H1 (cell line): ENCODE data around the gene IL17REL. TPM values are rescaled to one million over a fixed set of nuclear protein-coding genes. Genes with fewer than 3 reads are reported as not detected.

ENCODE experiments used
- CTCF ChIA-PET: fragments of 300-600 bp; sonication (Branson Sonifier 250); formaldehyde crosslinking; loops from one replicate; lab custom pipeline; 2021; ENCODE audit not compliant: partially characterized antibody; lab: Charles Lee
- POLR2A ChIA-PET: fragments of 300-600 bp; sonication (Branson Sonifier 250); formaldehyde crosslinking; loops from one replicate; lab custom pipeline; 2021; ENCODE audit warnings: inconsistent platforms; ENCODE audit not compliant: partially characterized antibody; lab: Charles Lee
- DNase-seq, 2 experiments: peaks; one replicate each; pipeline versions ENCODE4 v3.0.0 to v3.0.0-alpha.2; 2010 to 2022; ENCODE audit warnings: low spot score in 2 of 2, low read depth in 1 of 2, mixed read lengths in 1 of 2
- FAIRE-seq: peaks from 2 replicates; lab custom pipeline; 2011; peaks lifted over from hg19 to GRCh38; lab: Jason Lieb, UNC
- H2AFZ ChIP-seq: 2 replicates; pipeline ENCODE4 v1.8.1; 2012; ENCODE audit warnings: low read length, inconsistent platforms
- H2AK5ac ChIP-seq: 2 replicates; pipeline ENCODE4 v1.6.1; 2013; ENCODE audit warnings: low read depth, low read length
- H2BK120ac ChIP-seq: replicated peaks from 2 replicates; pipeline ENCODE3; 2013; ENCODE audit warnings: low read depth, low read length, inconsistent platforms
- H2BK12ac ChIP-seq: 2 replicates; pipeline ENCODE4 v1.6.1; 2013; ENCODE audit warnings: low read depth, low read length
- H2BK15ac ChIP-seq: 2 replicates; pipeline ENCODE4 v1.6.1; 2013; ENCODE audit warnings: low read length
- H2BK20ac ChIP-seq: 2 replicates; pipeline ENCODE4 v1.6.1; 2013; ENCODE audit warnings: low read length
- H2BK5ac ChIP-seq: 2 replicates; pipeline ENCODE4 v1.6.1; 2013; ENCODE audit warnings: low read depth, low read length
- H3K14ac ChIP-seq: 2 replicates; pipeline ENCODE4 v1.6.1; 2013; ENCODE audit warnings: inconsistent platforms; ENCODE audit not compliant: insufficient read length
- H3K18ac ChIP-seq: 2 replicates; pipeline ENCODE4 v1.6.1; 2013; ENCODE audit warnings: low read length; ENCODE audit errors: extremely low read depth
- H3K23ac ChIP-seq: 2 replicates; pipeline ENCODE4 v1.6.1; 2013; ENCODE audit warnings: inconsistent platforms; ENCODE audit not compliant: insufficient read length
- H3K23me2 ChIP-seq: 2 replicates; pipeline ENCODE4 v1.6.1; 2013; ENCODE audit warnings: low read depth, low read length
- H3K27ac ChIP-seq: 2 replicates; pipeline ENCODE4 v1.6.1; 2011; ENCODE audit warnings: low read depth, low read length, inconsistent platforms
- H3K27me3 ChIP-seq, 4 experiments: replicated peaks in 1 of 4; 1 replicate in 1 of 4; 2 replicates in 3 of 4; pipeline versions ENCODE4 v1.6.1 to v1.8.1; 2011 to 2013; ENCODE audit warnings: low read length in 3 of 4, mild to moderate bottlenecking in 3 of 4, inconsistent platforms in 2 of 4, mixed read lengths in 2 of 4, moderate library complexity in 1 of 4; ENCODE audit not compliant: control insufficient read depth in 3 of 4, insufficient read depth in 3 of 4; ENCODE audit errors: extremely low read depth in 1 of 4
- H3K36me3 ChIP-seq, 4 experiments: 2 replicates each; pipeline versions ENCODE4 v1.6.1 to v1.8.1; 2011 to 2013; ENCODE audit warnings: mild to moderate bottlenecking in 4 of 4, low read length in 3 of 4, moderate library complexity in 2 of 4, control low read depth in 1 of 4, inconsistent platforms in 1 of 4; ENCODE audit not compliant: insufficient read depth in 4 of 4, control insufficient read depth in 2 of 4
- H3K4ac ChIP-seq: replicated peaks from 2 replicates; pipeline ENCODE3; 2013; ENCODE audit warnings: low read length, low read depth, mixed read lengths, inconsistent platforms; ENCODE audit not compliant: insufficient read length
- H3K4me1 ChIP-seq, 4 experiments: replicated peaks in 1 of 4; 1 replicate in 1 of 4; 2 replicates in 3 of 4; pipeline versions ENCODE4 v1.6.1 to v1.8.1; 2011 to 2013; ENCODE audit warnings: low read length in 3 of 4, inconsistent platforms in 2 of 4, mixed read lengths in 1 of 4; ENCODE audit not compliant: insufficient read depth in 4 of 4, control insufficient read depth in 3 of 4
- H3K4me2 ChIP-seq, 2 experiments: 2 replicates each; pipeline versions ENCODE4 v1.6.1 to v1.8.1; 2011 to 2013; ENCODE audit warnings: low read depth in 2 of 2, low read length in 2 of 2, control low read depth in 1 of 2, inconsistent platforms in 1 of 2, mild to moderate bottlenecking in 1 of 2; ENCODE audit not compliant: insufficient read depth in 1 of 2
- H3K4me3 ChIP-seq, 4 experiments: fragments of 200-600, 300-600 bp in 1 of 4; sonication (generic), shearing (Covaris generic), sonication (Bioruptor Twin) in 1 of 4; 2 replicates each; pipeline versions ENCODE4 v1.5.1 to v1.8.1; 2011 to 2016; ENCODE audit warnings: low read length in 4 of 4, low read depth in 3 of 4, control low read depth in 2 of 4, inconsistent platforms in 2 of 4, mild to moderate bottlenecking in 2 of 4, mixed read lengths in 1 of 4, moderate library complexity in 1 of 4; ENCODE audit not compliant: insufficient read depth in 2 of 4; ENCODE audit errors: extremely low read depth in 1 of 4
- H3K56ac ChIP-seq: replicated peaks from 2 replicates; pipeline ENCODE3; 2013; ENCODE audit warnings: low read depth, mild to moderate bottlenecking, mixed read lengths, low read length, inconsistent platforms; ENCODE audit not compliant: insufficient read length
- H3K79me1 ChIP-seq: 2 replicates; pipeline ENCODE4 v1.6.1; 2013; ENCODE audit warnings: low read depth, low read length, control low read depth
- H3K79me2 ChIP-seq, 2 experiments: 2 replicates each; pipeline versions ENCODE4 v1.6.1 to v1.8.1; 2012 to 2013; ENCODE audit warnings: low read length in 2 of 2, mild to moderate bottlenecking in 2 of 2, inconsistent platforms in 1 of 2; ENCODE audit not compliant: insufficient read depth in 2 of 2, control insufficient read depth in 1 of 2
- H3K9ac ChIP-seq, 4 experiments: replicated peaks in 1 of 4; 1 replicate in 1 of 4; 2 replicates in 3 of 4; pipeline versions ENCODE4 v1.6.1 to v1.8.1; 2011 to 2013; ENCODE audit warnings: low read depth in 3 of 4, low read length in 3 of 4, control low read depth in 2 of 4, mild to moderate bottlenecking in 2 of 4, moderate library complexity in 2 of 4, inconsistent platforms in 1 of 4; ENCODE audit errors: extremely low read depth in 1 of 4
- H3K9me3 ChIP-seq, 2 experiments: 2 replicates each; pipeline versions ENCODE4 v1.6.1 to v1.8.1; 2012 to 2013; ENCODE audit warnings: mild to moderate bottlenecking in 2 of 2, moderate library complexity in 2 of 2, control low read depth in 1 of 2, inconsistent platforms in 1 of 2, low read depth in 1 of 2, low read length in 1 of 2, mixed read lengths in 1 of 2; ENCODE audit not compliant: insufficient read depth in 2 of 2
- H4K20me1 ChIP-seq, 2 experiments: replicated peaks in 1 of 2; 2 replicates each; pipeline versions ENCODE3 to v1.8.1; 2011 to 2013; ENCODE audit warnings: inconsistent platforms in 2 of 2, low read length in 2 of 2, mild to moderate bottlenecking in 1 of 2; ENCODE audit not compliant: insufficient read depth in 2 of 2, control insufficient read depth in 1 of 2
- H4K5ac ChIP-seq: 2 replicates; pipeline ENCODE4 v1.6.1; 2013; ENCODE audit warnings: low read length, low read depth, mixed read lengths, inconsistent platforms; ENCODE audit not compliant: insufficient read length
- H4K8ac ChIP-seq: 2 replicates; pipeline ENCODE4 v1.8.0; 2013; ENCODE audit warnings: mild to moderate bottlenecking, moderate library complexity, low read length, inconsistent platforms; ENCODE audit not compliant: insufficient read depth; ENCODE audit errors: extremely low read depth
- H4K91ac ChIP-seq: replicated peaks from 2 replicates; pipeline ENCODE3; 2013; ENCODE audit warnings: low read length, mixed read lengths, inconsistent platforms; ENCODE audit not compliant: insufficient read length
- CEBPB ChIP-seq: IDR thresholded peaks from 2 replicates; pipeline ENCODE4 v1.6.1; 2012; ENCODE audit warnings: low read depth, low read length
- KDM4A ChIP-seq: IDR thresholded peaks from one replicate; pipeline ENCODE4 v1.7.1; 2012; ENCODE audit warnings: low read depth, mild to moderate bottlenecking, moderate library complexity, low read length, inconsistent platforms; ENCODE audit not compliant: severe bottlenecking
- POLR2A ChIP-seq, 2 experiments: IDR thresholded peaks; 1 replicate in 1 of 2; 2 replicates in 1 of 2; pipeline ENCODE4 v1.6.1; 2011; ENCODE audit warnings: low read depth in 2 of 2, low read length in 2 of 2, mild to moderate bottlenecking in 2 of 2; ENCODE audit errors: control extremely low read depth in 1 of 2
- TBP ChIP-seq: IDR thresholded peaks from 2 replicates; pipeline ENCODE4 v1.6.1; 2011; ENCODE audit warnings: low read depth, low read length, improper control_type of control experiment
- WGBS, 2 experiments: shearing (Covaris generic) in 1 of 2; methylation state at CpG; one replicate each; pipeline versions ENCODE4 v1.1.6 to v1.1.7; 2013 to 2015; ENCODE audit warnings: low lambda C conversion rate in 2 of 2, mixed read lengths in 2 of 2, inconsistent platforms in 1 of 2, low coverage in 1 of 2, missing lambda C conversion rate in 1 of 2; ENCODE audit not compliant: insufficient replicate concordance in 2 of 2, insufficient coverage in 1 of 2, insufficient read length in 1 of 2; ENCODE audit errors: extremely low coverage in 1 of 2, missing lambda C conversion rate in 1 of 2; 5-methylcytosine and 5-hydroxymethylcytosine counted together
- polyA plus RNA-seq, 7 experiments: library from polyadenylated mRNA; depleted of rRNA in 3 of 7; stranded (reverse) in 5 of 7; unstranded in 2 of 7; fragments of >200 nt in 5 of 7; fragments of 200-250 nt in 2 of 7; gene quantifications; 1 replicate in 5 of 7; 2 replicates in 1 of 7; 4 replicates in 1 of 7; pipeline versions ENCODE4 v1.2.1 to v1.2.3, GENCODE V29; 2011 to 2013; ENCODE audit warnings: missing spikeins in 2 of 7, mixed read lengths in 2 of 7
- total RNA-seq: library from RNA; stranded (reverse); fragmentation: NEBNext Ultra II Directional; extraction: Animal tissue kit (Norgen Biotek cat#: 25700); gene quantifications from 2 replicates; pipeline ENCODE4 v1.2.1, GENCODE V29; 2021

The IL17REL gene
- total and polyA plus RNA-seq, 2 of the 8 experiments (the other 6 are each of a cell fraction or from before 2014, with no cell fraction given): 0.15 to 0.20 TPM

GRCh38 chr22:50032109-50032871, 19.7 kb upstream of the IL17REL start:
- no peak overlapping the region for H2BK12ac ChIP-seq
- H2AFZ ChIP-seq: no peak overlapping the region
- no peaks in the 10 kb centered on the region for H3K9me3 ChIP-seq
- H3K14ac ChIP-seq: no peak overlapping the region
- H3K56ac ChIP-seq: no peak overlapping the region
- H3K18ac ChIP-seq: no peak overlapping the region
- H2BK5ac ChIP-seq: no peak overlapping the region
- no peak overlapping the region for H2BK15ac ChIP-seq
- no peak overlapping the region for H2BK20ac ChIP-seq
- TF ChIP-seq KDM4A: no peak
- TF ChIP-seq CEBPB: no peak
- TF ChIP-seq TBP: no peak
- TF ChIP-seq POLR2A (IDR thresholded peaks at IDR 0.05; ENCODE audit: control extremely low read depth in 1 of 2, low read depth in 2 of 2, low read length in 2 of 2): no peak
- TF ChIP-seq, all 59 proteins: peak for 0
- H3K23ac ChIP-seq: no peak overlapping the region
- H3K23me2 ChIP-seq: peaks cover 2% of the 10 kb centered on the region; the same call in 1 of the 2 replicates
- no peaks in the 10 kb centered on the region for H3K36me3 ChIP-seq
- no peaks in the 10 kb centered on the region for H4K20me1 ChIP-seq
- ChIA-PET POLR2A (interaction anchor here (0.6 to 2.1 kb wide), 2 partner anchors 70 to 211 kb away, joined by 3 to 7 read pairs; no protein-coding TSS in a partner anchor), CTCF (interaction anchor here (1.0 to 3.9 kb wide), 6 partner anchors 20 to 100 kb away, joined by 3 to 54 read pairs (median 19); partner anchors contain the start of gene IL17REL)
- H2AK5ac ChIP-seq: no peak overlapping the region
- H3K4me3 ChIP-seq: no peak overlapping the region
- no peaks in the 10 kb centered on the region for H3K79me2 ChIP-seq
- H4K91ac ChIP-seq: no peak overlapping the region
- H2BK120ac ChIP-seq: no peak overlapping the region
- H3K4me1 ChIP-seq: peaks cover 0 to 3% (median 0%) of the 10 kb centered on the region in 4 experiments; a peak in 2 of 7 replicates
- H3K27ac ChIP-seq: no peak overlapping the region
- H3K79me1 ChIP-seq: no peaks in the 10 kb centered on the region
- no peak overlapping the region for H3K4ac ChIP-seq
- no peak overlapping the region for H3K4me2 ChIP-seq
- DNase-seq (no peak), FAIRE-seq (no peak)
- H4K5ac ChIP-seq: no peak overlapping the region
- peaks cover 2 to 24% (median 11%) of the 10 kb centered on the region in 4 experiments; a peak in 6 of 7 replicates for H3K27me3 ChIP-seq
- WGBS, 2 experiments: 89% methylated on average over 21 of the region's 24 CpGs; no CpG with 5 or more reads in 1 of the 2 experiments
- H4K8ac ChIP-seq: no peak overlapping the region
- H3K9ac ChIP-seq: no peak overlapping the region
